Mammary epithelial cell (primary cell): ENCODE results near the gene FNBP1.

Experiments
- CTCF ChIP-seq, 2 donors: IDR thresholded peaks in 1 of 2; conservative IDR thresholded peaks in 1 of 2; 2 replicates each; pipeline ENCODE4 v1.5.1; 2011 to 2012; ENCODE audit warnings: inconsistent platforms in 2 of 2, low read length in 2 of 2, mild to moderate bottlenecking in 2 of 2, control low read depth in 1 of 2, low read depth in 1 of 2; ENCODE audit not compliant: insufficient read depth in 1 of 2; ENCODE audit errors: extremely low read depth in 1 of 2
- EZH2 ChIP-seq: IDR thresholded peaks from 2 replicates; pipeline ENCODE4 v1.6.1; 2012; ENCODE audit warnings: low read length, inconsistent platforms, borderline replicate concordance

- TF ChIP-seq CTCF (conservative IDR thresholded peaks at IDR 0.05 in 1 of 2, IDR thresholded peaks at IDR 0.05 in 1 of 2; ENCODE audit: extremely low read depth in 1 of 2, insufficient read depth in 1 of 2, low read depth in 1 of 2, low read length in 2 of 2) (no peak), EZH2 (no peak)
Observed at GRCh38 chr9:129860653-129861446, 182.1 kb downstream of the FNBP1 start.
